Thyroid gland (tissue), 4 donors: ENCODE results near the gene MICAL3. TPM values are rescaled to one million over a fixed set of nuclear protein-coding genes. Genes with fewer than 3 reads are reported as not detected.

Experiments used
- DNase-seq, 2 donors: peaks; one replicate each; pipeline ENCODE4 v3.0.0-alpha.2; 2019
- H3K27ac ChIP-seq, 3 donors: fragments of 200-600 bp; sonication (generic); 1 replicate in 2 of 3; 2 replicates in 1 of 3; pipeline ENCODE4 v1.5.1; 2016 to 2019; ENCODE audit warnings: mild to moderate bottlenecking in 1 of 3, moderate library complexity in 1 of 3
- H3K27me3 ChIP-seq: fragments of 200-600 bp; sonication (generic); one replicate; pipeline ENCODE4 v1.5.1; 2019
- H3K36me3 ChIP-seq, 2 donors: fragments of 200-600 bp; sonication (generic); one replicate each; pipeline ENCODE4 v1.5.1; 2016 to 2019
- H3K4me1 ChIP-seq, 2 donors: fragments of 200-600 bp; sonication (generic); one replicate each; pipeline ENCODE4 v1.5.1; 2017 to 2019
- H3K4me3 ChIP-seq, 3 donors: fragments of 200-600 bp; sonication (generic); replicated peaks in 1 of 3; 1 replicate in 2 of 3; 2 replicates in 1 of 3; pipeline ENCODE4 v1.5.1; 2016; ENCODE audit warnings: mild to moderate bottlenecking in 1 of 3
- H3K9me3 ChIP-seq: fragments of 200-600 bp; sonication (generic); one replicate; pipeline ENCODE4 v1.5.1; 2017
- CTCF ChIP-seq, 6 experiments: fragments of 200-600 bp in 3 of 6; fragments of 450-650 bp in 3 of 6; sonication (generic) in 3 of 6; IDR thresholded peaks; one replicate each; pipeline ENCODE4 v1.5.1; 2016 to 2019; ENCODE audit warnings: antibody characterized with exemption in 6 of 6, mild to moderate bottlenecking in 2 of 6, inconsistent platforms in 1 of 6, moderate library complexity in 1 of 6
- POLR2A ChIP-seq, 2 donors: fragments of 450-650 bp; IDR thresholded peaks; one replicate each; pipeline ENCODE4 v1.6.1; 2017; ENCODE audit warnings: antibody characterized with exemption in 2 of 2, mild to moderate bottlenecking in 2 of 2, moderate library complexity in 1 of 2
- WGBS, 2 donors: methylation state at CpG; one replicate each; pipeline ENCODE4 v1.1.5; 2017; 5-methylcytosine and 5-hydroxymethylcytosine counted together
- intact Hi-C: fragments of 100-400 bp; cut with DNase I; formaldehyde crosslinking; loops from one replicate; pipeline ENCODE4 v1.15.1; 2023
- total RNA-seq, 4 donors: library from RNA; depleted of rRNA; stranded (reverse); fragments of >200 nt; gene quantifications; one replicate each; pipeline ENCODE4 v1.2.3, GENCODE V29; 2016

The MICAL3 gene
- total RNA-seq, 4 donors from 2014 or later: 31.8 to 53.8 (median 43.6) TPM

GRCh38 chr22:17775781-17776465 lies 248.4 kb downstream of the MICAL3 start:
- no peaks in the 10 kb centered on the region for H3K36me3 ChIP-seq
- no peaks in the 10 kb centered on the region for H3K27me3 ChIP-seq
- TF ChIP-seq POLR2A (IDR thresholded peaks at IDR 0.05) (no peak), CTCF (IDR thresholded peaks at IDR 0.05) (no peak)
- no peak for DNase-seq
- no peak overlapping the region for H3K4me3 ChIP-seq
- H3K27ac ChIP-seq: no peak overlapping the region
- intact Hi-C loops: no loop called here
- WGBS, 2 donors: 85 to 86% methylated on average over 10 of the region's 10 CpGs
- peaks cover 8 to 24% of the 10 kb centered on the region in 2 donors for H3K4me1 ChIP-seq
- H3K9me3 ChIP-seq: no peaks in the 10 kb centered on the region

DNA sequence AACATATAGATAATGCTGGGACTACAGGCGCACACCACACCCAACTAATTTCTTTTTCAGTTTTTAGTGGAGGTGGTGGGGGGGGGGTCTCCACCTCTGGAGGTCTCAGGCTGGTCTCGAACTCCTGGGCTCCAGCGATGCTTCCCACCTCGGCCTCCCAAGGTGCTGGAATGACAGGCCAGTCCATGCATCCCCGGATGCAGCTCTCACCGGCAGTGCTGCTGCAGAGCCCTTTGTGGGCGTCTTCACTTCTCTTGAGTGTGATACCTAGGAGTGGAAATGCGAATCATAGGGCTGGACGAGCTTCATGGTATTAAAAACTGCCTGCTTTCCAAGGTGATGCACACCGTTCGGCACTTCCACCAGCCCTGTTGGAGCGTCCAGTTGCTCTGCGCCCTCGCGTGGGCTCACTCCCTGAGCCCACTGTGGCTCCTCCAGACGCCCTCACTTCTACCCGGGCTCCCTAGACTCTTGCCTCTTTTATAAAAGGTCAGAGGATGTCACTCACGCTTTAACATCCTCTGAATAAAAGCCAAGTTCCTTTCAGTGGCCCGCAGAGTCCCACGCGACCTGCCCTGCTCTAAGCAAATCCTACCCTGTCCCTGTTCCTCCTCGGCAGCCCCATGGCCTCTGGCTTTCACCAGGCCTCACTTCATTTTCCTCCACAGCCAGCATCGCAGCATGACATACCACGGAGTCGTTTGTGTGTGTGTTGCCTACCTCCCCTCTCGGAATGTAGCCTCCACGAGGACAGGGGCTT lies 249.3 kb downstream of the MICAL3 start:
- Histone ChIP-seq H3K36me3 (no peaks in the 10 kb centered on the region), H3K27ac (peak overlapping the region in 1 of 3 donors; percentile 33), H3K9me3 (no peaks in the 10 kb centered on the region), H3K4me1 (peaks cover 8 to 16% of the 10 kb centered on the region in 2 donors), H3K4me3 (peak overlapping the region in 1 of 3 donors; percentile 84), H3K27me3 (no peaks in the 10 kb centered on the region)
- no peak for TF ChIP-seq CTCF (IDR thresholded peaks at IDR 0.05)
- no peak for TF ChIP-seq POLR2A (IDR thresholded peaks at IDR 0.05)
- intact Hi-C loops: no loop called here
- 84 to 86% methylated on average over 25 to 27 of the region's 27 CpGs for WGBS, 2 donors
- no peak for DNase-seq

DNA sequence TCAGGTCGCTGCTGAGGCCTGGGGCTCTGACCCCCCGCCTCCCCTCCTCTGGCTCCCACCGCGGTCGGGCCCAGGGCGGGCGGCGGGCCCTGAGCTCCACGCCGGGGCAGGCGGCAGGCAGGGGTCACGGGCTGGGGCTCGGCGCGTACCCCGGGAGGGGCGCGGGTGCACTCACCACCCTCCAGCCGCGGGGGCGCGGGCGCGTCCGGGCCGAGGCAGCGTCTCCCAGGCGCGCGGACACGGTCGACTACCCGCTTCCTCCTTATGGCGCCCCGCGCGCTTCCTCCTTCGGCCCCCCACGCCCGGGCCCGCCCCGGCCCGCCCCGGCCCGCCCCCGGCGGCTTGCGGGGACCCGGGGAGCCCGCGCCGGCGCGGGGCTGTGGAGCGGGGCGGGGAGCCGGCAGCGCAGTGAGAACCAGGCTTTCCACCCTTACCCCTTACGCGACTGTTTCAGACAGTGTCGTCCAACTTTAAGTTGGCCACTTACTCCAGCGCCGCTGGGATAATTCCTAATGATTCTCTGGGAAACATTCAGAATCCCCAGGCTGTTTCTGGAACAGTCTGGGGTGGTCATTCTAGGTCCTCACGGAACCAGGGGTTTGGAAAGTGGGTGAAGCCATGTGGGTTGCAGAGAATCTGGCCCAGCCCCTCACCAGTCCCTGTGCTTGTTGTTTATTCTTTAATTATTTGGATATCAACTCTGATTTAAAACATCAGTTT lies 250.0 kb downstream of the MICAL3 start, which contains the start of gene BID:
TSS of gene BID (minus strand) at position 264 of the 720 bp plus-strand sequence. CDS start 24,353 bp downstream, outside the sequence.
- no peaks in the 10 kb centered on the region for H3K27me3 ChIP-seq
- no peaks in the 10 kb centered on the region for H3K9me3 ChIP-seq
- peak; percentile 37 to 46 for DNase-seq
- 4 to 14% methylated on average over 3 to 4 of the region's 64 CpGs for WGBS, 2 donors
- intact Hi-C loops: no loop called here
- TF ChIP-seq POLR2A (IDR thresholded peaks at IDR 0.05) (no peak), CTCF (IDR thresholded peaks at IDR 0.05) (no peak)
- no peaks in the 10 kb centered on the region for H3K36me3 ChIP-seq
- H3K4me3 ChIP-seq: peak within 1 kb of the TSS in 2 of 3 donors; percentile 73 to 84
- H3K27ac ChIP-seq: peak within 1 kb of the TSS in 1 of 3 donors; percentile 33
- peaks cover 8 to 14% of the 10 kb centered on the region in 2 donors for H3K4me1 ChIP-seq

GRCh38 chr22:17773606-17774205 lies 250.7 kb downstream of the MICAL3 start:
- peak; percentile 52 to 60 for DNase-seq
- Histone ChIP-seq H3K4me1 (peaks cover 8 to 14% of the 10 kb centered on the region in 2 donors), H3K9me3 (no peaks in the 10 kb centered on the region), H3K27me3 (no peaks in the 10 kb centered on the region), H3K27ac (peak overlapping the region in 1 of 3 donors; percentile 11), H3K36me3 (no peaks in the 10 kb centered on the region), H3K4me3 (peak overlapping the region in 2 of 3 donors; percentile 73 to 84)
- 1 to 8% methylated on average over 7 to 23 of the region's 47 CpGs for WGBS, 2 donors
- intact Hi-C loops: no loop called here
- TF ChIP-seq CTCF (IDR thresholded peaks at IDR 0.05): no peak
- TF ChIP-seq POLR2A (IDR thresholded peaks at IDR 0.05): no peak
